ENCODE measurements around the gene GRB14.
"Not testable (repeated sequence)": the region's sequence is repeated elsewhere in the genome, so short reads cannot be mapped to it uniquely, and the experiment has no call there.

Gene GRB14

GRCh38 chr2:164551519-164551918 is 69.8 kb downstream of the GRB14 start:
- no peak for DNase-seq

- DNase-seq, result not testable (repeated sequence)
These were observed 71.6 kb downstream of the GRB14 start for GRCh38 chr2:164549705-164550104.

GRCh38 chr2:164545484-164545883 is 75.8 kb downstream of the GRB14 start:
- DNase-seq, result no peak

- DNase-seq, result no peak
These were observed 78.7 kb downstream of the GRB14 start for GRCh38 chr2:164542581-164543021.

GRCh38 chr2:164538240-164538866 is 82.9 kb downstream of the GRB14 start:
- peak; percentile 71 for DNase-seq

GRCh38 chr2:164535280-164536025 is 85.8 kb downstream of the GRB14 start:
- DNase-seq, result no peak

DNA sequence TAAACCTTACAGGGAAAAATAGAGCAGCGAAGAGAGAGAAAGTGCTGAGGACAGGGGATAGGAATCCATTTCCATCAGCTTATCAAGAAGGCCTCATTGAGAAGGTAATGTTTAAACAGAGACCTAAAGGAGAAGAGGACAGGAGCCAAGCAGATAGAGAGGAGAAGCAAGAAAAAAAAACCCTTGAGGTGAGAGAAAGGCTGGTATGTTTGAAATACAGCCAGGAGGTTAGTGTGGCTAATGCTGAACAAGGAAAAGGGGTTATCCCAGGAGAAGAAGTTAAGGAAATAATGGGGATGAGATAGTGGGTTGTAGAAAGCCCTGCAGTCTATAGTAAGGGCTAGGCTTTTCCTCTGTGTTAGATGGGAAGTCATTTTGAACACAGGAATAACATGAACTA is 90.8 kb downstream of the GRB14 start:
- no peak for DNase-seq

- no peak for DNase-seq
These were observed 97.6 kb downstream of the GRB14 start for GRCh38 chr2:164523726-164524125.

DNA sequence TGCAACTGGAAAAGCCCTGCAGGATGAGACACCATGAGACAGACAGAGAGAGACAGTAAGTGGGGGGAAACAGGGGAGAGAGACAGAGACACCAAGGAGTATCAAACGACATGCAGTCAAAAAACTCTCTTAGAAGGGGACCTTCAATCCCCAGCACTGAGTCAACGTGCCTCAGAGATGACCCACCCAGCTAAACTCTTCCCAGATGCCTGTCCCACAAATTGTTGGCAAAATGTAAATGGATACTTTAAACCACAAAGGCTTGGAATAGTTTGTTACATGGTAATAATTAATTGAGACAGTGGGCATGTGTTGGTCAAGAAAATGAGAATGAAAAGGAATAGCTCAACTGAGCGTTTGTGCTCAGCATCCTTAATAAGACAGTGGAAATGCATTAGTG is 98.3 kb downstream of the GRB14 start:
- no peak for DNase-seq

DNA sequence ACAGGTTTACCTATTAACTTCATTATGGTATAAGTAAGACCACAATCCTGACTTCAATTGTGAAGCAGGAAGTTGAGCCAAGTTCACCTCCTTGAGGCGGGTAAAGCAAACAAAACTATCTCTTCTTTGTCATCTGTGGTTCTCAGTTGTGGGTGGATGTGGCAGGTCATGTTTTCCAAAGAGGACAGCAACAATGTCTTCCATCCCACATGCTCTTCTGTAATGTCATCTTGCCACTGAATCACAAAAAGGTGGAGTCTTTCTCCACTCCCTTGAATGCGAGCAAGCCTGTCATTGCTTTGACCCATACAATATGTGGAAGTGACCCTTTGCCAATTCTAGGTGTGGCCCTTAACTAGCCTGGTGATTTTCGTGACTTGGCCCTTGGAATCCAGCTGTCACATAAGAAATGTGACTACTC is 98.7 kb downstream of the GRB14 start:
- DNase-seq, result no peak

- no peak for DNase-seq
These were observed 105.5 kb downstream of the GRB14 start for GRCh38 chr2:164515734-164516133.

DNA sequence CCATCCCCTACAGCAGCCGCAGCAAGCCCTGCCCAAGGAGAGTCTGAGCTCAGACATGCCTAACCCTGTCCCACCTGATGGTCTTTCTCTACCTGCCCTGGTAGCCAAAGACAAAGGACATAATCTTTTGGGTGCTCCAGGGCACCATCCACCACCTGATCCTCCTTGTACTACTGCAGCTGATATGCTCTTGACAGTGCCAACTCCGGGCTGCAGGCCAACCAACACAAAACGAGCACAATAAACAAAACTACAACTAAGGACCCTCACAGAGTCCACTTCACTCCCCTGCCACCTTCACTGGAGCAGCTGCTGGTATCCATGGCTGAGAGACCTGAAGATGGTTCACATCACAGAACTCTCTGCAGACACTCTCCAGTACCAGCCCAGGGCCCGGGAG is 106.3 kb downstream of the GRB14 start:
- no peak for DNase-seq

DNA sequence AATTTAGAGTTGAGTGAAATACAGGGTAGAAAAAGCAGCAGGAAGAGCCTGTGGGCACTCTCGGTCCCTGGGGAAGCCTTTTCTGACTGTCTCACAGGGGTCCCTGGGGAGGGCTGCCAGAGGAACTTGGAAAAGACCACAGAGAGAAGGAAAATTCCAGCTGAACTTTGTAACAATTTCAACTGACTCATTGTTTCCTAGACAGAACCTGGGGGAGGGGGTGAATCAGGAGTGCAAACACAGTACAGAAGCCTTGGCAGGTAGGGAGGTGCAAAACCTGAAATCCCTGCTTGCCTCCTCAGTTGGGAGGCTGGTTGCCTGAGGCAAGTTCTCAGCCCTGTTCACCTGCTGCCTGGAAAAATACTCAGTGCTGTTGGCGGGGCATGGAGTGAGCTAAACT is 106.8 kb downstream of the GRB14 start:
- no peak for DNase-seq

GRCh38 chr2:164512871-164513270 is 108.4 kb downstream of the GRB14 start:
- peak; percentile 59 for DNase-seq

- no peak for DNase-seq
These were observed 109.5 kb downstream of the GRB14 start for GRCh38 chr2:164511738-164512137.

GRCh38 chr2:164510895-164511294 is 110.4 kb downstream of the GRB14 start:
- DNase-seq, result no peak

DNA sequence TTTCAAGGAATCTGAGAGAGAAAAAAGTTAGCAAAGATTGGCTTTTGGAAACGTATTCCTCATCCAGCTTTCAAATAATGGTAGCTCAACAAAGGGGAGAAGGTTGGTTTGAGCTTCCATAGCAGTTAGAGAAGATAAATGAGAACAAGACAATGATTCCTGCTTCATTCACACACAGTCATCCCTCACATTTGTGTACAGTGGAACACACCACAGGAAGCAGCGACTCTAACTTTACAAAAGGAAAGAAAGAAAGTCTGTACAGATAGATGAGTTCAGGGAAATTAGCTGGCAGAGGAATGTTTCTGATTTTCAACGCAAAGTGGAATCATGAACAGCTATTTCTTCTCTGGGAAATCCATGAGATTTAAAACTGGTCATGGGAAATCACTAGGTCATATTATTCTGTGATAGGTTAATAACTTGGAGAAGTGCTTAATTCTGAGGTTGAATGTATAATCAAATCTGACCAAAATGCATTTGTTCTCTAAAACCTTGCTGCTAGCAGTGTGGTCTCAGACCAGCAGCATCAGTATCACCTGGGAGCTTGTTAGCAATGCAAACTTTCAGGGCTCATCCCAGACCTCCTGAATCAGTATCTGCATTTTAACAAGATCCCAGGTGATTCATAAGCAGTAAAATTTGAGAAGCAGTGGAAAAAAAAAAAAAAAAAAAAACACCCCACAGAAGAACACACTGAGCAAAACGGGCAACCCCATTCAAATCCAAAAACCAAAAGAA is 112.0 kb downstream of the GRB14 start:
- no peak for DNase-seq

- DNase-seq, result peak; percentile 34
These were observed 117.0 kb downstream of the GRB14 start for GRCh38 chr2:164504253-164504652.

GRCh38 chr2:164498836-164499235 is 122.4 kb downstream of the GRB14 start:
- DNase-seq, result no peak

DNA sequence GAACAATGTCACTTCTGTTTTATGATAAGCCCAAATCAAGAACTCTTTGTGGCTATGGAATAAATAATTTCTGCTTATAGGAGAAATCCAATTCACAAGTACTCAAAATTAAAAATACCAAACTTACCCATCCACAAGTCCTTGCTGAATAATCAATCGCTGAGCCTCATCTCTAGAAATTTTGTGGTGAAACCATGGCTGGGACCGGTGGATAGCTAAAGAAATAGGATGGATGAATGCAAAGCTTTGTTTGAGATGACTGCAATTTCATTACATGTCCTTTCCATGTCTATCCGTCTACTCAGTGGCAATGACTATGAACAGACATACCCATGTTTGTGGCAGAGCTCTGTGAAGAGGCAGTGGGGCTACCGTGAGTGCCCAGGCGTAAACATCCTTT is 124.4 kb downstream of the GRB14 start:
- DNase-seq, result no peak

DNA sequence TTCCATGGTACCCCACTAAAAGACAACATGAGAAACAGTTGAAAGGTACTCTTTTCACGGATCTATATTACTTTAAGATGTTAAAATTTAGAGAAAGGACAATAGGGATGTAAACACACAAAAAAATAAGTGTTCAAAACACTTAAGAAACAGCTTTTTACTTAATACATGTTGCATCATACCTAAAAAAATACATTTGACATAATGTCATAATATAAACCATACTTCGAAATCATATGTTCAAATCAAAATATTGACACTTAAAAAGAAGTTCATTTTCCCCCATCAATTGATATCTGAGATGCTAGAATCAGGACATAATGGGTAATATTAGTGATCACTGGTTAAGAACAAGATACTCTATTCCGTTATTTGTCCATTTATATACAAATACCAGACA is 124.9 kb downstream of the GRB14 start:
- no peak for DNase-seq

GRCh38 chr2:164495491-164496223 is 125.6 kb downstream of the GRB14 start:
- DNase-seq, result peak; percentile 19

GRCh38 chr2:164485541-164485940 is 135.7 kb downstream of the GRB14 start:
- no peak for DNase-seq
